GM12865 (cell line): ENCODE results near the gene SPAG16.

Source experiments
- DNase-seq: peaks from one replicate; pipeline ENCODE4 v3.0.0; 2010; ENCODE audit warnings: low read depth
- H3K4me3 ChIP-seq: 2 replicates; pipeline ENCODE4 v1.5.1; 2011; ENCODE audit warnings: mild to moderate bottlenecking, low read depth, low read length, control low read depth
- TF ChIP-seq, protein P1 (sequence below): IDR thresholded peaks from 2 replicates; pipeline ENCODE4 v1.5.1; 2011; ENCODE audit warnings: low read length, control low read depth, low read depth, inconsistent platforms; ENCODE audit not compliant: insufficient read depth; ENCODE audit errors: missing control alignments

The SPAG16 gene

DNA sequence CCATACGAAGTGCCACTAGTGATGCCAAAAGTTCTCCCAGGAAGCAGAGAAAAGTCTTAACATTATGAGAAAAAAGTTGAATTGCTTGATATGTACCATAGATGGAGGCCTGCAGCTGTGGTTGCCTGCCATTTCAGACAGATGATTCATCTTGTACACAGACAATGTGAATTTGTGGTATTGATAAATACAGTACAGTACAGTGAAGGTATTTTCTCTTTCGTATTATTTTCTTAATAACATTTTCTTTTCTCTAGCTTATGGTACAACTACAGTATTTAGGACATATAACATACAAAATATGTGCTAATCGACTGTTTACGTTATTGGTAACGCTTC is 1093.0 kb downstream of the SPAG16 start:
- TF ChIP-seq, protein P1, sequence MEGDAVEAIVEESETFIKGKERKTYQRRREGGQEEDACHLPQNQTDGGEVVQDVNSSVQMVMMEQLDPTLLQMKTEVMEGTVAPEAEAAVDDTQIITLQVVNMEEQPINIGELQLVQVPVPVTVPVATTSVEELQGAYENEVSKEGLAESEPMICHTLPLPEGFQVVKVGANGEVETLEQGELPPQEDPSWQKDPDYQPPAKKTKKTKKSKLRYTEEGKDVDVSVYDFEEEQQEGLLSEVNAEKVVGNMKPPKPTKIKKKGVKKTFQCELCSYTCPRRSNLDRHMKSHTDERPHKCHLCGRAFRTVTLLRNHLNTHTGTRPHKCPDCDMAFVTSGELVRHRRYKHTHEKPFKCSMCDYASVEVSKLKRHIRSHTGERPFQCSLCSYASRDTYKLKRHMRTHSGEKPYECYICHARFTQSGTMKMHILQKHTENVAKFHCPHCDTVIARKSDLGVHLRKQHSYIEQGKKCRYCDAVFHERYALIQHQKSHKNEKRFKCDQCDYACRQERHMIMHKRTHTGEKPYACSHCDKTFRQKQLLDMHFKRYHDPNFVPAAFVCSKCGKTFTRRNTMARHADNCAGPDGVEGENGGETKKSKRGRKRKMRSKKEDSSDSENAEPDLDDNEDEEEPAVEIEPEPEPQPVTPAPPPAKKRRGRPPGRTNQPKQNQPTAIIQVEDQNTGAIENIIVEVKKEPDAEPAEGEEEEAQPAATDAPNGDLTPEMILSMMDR = no peak
- H3K4me3 ChIP-seq = no peak overlapping the region
- DNase-seq = no peak

DNA sequence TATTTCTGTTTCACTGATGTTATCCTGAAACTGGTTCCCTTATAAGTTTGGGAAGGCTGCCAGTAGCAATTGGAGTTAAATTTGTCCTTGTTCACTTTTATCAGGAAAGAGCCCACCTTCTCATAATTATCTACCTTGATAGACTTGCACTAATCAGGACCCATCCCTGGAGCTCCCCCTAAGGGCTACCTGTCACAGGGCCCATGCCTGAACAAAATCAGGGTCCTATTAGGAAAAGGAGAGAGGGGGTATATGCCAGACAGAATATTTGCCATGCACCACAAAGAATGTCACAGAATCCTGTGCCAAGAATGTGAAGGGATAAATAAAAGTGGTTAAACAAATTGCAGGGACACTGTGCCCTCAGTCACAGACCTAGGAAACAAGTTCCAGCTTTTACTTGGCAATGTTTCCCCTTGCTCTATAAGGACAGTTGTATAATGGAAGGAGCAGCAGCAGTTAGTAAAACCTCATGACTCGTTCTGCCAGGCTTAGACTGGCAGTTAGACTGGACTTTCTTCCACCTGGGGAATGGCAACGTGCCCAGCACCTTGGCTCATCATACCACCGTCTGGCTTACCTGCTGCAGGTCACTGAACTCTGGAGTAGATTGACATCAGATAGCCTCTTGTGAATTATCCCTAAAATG is 1094.3 kb downstream of the SPAG16 start:
- TF ChIP-seq, protein P1 = no peak
- no peak for DNase-seq
- no peak overlapping the region for H3K4me3 ChIP-seq

DNA sequence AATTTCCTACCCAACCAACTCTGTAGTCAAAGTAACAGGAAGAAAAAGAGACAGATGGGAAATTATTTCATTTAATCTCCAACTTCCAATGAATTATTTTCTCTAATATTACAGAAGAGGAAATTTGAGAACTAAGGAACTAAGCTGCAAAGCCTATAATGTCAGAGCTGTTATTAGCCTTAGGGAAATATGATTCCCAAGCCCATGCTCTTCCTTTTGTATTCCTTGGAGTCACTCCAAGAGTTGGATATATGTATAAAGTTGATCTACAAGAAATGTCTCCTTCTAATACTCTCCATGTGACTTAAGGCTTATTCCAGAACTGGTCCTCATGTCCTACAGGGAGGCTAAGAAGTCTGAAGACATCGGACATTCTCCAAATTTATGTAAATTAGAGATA is 1095.0 kb downstream of the SPAG16 start:
- TF ChIP-seq, protein P1 = no peak
- DNase-seq = no peak
- H3K4me3 ChIP-seq = no peak overlapping the region

DNA sequence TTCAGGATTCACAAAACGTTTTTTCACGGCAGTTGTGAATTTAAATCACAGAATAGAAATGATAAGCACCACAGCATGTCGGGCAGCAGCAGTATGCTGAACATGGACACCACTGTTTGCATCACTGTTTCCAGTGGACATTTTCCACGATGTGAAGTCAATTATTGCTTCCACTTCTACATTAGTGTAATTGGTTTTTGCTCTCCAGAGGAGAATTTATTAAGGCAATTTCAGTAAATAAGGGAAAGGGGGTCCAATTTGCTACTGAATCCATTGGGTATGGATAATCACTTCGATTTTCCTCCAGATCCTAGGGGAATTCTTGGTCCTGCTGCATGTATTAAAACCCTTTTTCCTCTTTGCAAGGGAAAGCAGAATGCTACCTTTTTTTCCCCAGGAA is 1096.4 kb downstream of the SPAG16 start:
- DNase-seq = no peak
- TF ChIP-seq, protein P1 = no peak
- no peak overlapping the region for H3K4me3 ChIP-seq

DNA sequence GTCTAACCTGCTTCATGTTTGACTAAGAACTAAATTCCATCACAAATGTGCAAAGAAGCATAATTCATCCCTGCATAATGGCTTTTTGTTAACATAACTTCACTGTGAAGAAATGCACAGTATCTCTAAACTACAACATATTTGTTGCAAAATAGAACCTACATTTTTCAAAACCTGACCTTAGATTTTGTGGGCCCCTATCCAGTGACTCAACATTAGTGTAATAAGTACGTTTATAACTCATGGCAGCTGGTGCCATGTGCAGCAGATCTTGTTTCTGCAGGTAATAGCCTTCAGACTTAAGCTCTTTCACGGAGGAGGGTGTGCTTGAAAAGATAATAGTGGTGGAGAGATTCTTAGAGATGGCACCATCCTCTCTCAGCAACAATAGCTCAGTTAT is 1098.0 kb downstream of the SPAG16 start:
- no peak for DNase-seq
- no peak overlapping the region for H3K4me3 ChIP-seq
- TF ChIP-seq, protein P1 = no peak

DNA sequence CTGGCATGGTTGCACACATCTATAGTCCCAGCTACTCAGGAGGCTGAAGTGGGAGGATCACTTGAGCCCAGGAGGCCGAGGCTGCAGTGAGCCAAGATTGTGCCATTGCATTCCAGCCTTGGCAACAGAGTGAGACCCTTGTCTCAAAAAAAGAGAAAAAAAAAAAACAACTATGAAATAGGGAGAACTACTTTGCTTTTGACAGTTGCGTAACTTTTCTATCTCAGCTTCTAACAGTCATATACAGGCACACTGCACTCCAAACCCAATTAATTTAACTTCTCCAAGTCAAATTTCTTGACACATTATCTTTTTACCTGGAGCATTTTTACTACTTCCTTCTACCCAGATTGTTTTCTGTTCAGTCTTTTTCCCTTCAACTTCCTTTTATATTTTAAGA is 1102.5 kb downstream of the SPAG16 start:
- TF ChIP-seq, protein P1 = no peak
- no peak for DNase-seq
- H3K4me3 ChIP-seq = no peak overlapping the region

DNA sequence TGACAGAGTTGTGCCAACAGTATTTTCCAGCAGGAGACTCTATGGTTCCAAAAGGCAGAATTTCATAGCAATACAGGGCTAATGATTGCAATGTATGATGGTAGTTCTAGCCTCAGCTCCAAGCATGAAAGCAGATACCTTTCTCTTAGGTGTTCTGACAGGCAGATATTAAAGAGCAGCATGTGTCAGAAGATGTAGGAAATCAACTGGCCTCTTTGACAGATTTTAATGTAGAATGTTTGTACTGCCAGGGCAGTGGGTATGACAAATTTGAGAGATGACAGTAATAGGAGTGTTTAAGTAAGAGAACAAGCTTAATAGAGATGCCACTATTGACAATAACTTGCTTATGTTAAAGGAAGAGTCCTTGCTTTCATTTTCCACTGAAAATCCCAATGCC is 1105.1 kb downstream of the SPAG16 start:
- TF ChIP-seq, protein P1 = no peak
- DNase-seq = no peak
- H3K4me3 ChIP-seq = no peak overlapping the region
